Measurements from ENCODE around the gene IGF2BP3.
"Not testable (repeated sequence)": the region's sequence is repeated elsewhere in the genome, so short reads cannot be mapped to it uniquely, and the experiment has no call there.

The IGF2BP3 gene

DNA sequence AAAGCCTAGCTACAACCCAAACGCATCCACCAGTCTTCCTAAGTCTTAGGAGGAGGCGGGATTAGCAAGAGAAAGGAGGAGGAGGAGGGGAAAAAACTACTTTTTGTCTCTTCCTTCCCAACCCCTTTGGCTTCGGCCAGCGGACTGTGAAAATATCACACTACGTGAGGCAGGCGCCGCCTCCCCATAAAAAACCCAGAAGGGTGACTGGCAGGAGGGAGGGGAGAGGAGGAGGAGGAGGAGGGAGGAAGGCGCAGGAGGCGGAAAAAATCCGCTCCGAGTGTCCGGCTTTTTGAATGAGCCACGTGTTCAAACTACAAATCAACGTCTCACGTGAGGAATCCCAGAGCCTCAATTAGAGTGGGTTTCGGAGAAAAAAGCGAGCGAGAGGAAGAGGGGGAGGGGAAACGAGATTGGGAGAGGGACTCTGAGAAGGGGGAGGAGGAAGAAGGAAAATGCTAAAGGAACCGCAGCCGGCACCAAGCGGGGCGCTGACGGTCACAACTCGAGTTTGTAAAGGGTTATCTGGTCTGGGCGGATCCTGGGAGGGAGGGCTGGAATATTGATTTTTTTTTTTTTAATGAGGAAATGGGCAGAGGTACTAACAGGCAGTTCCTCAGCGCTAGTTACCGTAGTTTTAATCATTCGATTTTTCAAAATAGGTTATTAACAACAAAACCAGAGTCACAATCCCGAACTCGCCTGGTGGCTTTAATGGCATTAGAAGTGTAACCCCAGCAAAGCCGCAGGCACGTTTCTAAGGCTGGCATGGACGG lies at the start of gene IGF2BP3:
Gene IGF2BP3, minus strand, starts transcription at position 162 of the 776 bp plus-strand sequence. CDS start 381 bp downstream, outside the sequence.
- no peak for FAIRE-seq

DNA sequence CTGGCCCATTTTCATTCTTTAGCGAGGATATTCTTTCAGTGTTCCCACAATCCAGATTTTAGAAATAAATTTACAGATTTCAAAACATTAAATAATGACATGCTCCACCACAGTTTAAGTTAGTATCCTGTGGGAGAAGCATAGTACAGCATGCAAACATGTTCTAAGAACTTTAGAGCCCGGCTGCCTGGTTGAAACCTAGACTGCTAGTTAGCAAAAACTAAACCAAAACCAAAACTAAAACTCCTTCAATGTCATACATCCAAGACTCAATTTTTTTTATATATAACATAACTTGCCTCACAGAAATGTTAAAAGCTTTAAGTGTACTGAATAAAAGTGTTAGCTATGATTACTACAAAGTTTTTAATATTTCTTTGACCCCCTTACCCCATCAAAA lies 44.5 kb upstream of the IGF2BP3 start:
- no peak for FAIRE-seq

DNA sequence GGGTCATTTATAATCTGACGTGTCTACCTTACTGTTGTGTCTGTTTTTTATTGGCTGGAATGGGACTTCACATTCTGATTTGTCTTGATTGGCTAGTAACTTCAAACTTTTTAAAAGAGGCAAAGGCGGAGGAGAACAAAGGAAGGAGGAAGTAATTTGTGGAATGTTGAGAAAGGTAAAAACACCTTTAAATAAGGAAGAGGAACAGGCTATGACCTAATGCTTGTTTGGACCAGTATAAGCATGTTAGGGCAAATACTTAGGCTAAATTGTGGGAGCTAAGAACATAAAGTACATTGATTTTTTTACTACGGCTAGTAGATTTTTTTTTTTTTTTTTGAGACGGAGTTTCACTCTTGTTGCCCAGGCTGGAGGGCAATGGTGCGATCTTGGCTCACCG lies 43.5 kb upstream of the IGF2BP3 start:
- FAIRE-seq: not testable (repeated sequence)

DNA sequence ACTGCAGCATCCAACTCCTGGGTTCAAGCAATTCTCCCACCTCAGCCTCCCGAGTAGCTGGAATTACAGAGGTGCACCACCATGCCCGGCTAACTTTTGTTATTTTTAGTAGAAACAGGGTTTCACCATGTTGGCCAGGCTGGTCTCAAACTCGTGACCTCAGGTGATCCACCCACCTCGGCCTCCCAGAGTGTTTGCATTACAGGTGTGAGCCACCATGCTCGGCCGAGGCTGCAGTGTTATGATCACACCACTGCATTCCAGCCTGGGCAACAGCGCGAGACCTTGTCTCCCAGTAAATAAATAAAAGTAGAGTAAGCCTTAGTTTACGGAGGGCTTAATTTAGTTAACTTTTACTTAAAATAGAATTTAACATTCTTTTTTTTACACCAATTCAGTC lies 23.7 kb upstream of the IGF2BP3 start:
- no peak for FAIRE-seq

DNA sequence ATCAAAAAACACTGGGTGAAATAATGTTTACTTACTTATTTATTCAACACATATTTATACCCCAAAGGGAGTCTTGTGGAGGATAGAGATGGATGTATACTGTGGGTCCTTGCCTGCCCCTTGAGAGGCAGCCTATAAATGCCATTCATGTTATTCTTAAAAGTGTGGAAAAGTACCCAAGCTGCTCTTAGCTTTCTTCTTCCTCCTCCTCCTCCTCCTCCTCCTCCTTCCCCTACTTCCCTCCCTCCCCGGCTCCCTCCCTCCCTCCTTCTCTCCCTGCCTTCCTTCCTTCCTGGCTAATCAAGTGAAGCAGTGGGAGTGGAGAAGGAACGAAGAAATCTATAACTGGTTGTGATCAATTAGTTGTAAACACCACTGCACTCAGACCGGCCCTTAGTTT lies 21.2 kb upstream of the IGF2BP3 start:
- no peak for FAIRE-seq

DNA sequence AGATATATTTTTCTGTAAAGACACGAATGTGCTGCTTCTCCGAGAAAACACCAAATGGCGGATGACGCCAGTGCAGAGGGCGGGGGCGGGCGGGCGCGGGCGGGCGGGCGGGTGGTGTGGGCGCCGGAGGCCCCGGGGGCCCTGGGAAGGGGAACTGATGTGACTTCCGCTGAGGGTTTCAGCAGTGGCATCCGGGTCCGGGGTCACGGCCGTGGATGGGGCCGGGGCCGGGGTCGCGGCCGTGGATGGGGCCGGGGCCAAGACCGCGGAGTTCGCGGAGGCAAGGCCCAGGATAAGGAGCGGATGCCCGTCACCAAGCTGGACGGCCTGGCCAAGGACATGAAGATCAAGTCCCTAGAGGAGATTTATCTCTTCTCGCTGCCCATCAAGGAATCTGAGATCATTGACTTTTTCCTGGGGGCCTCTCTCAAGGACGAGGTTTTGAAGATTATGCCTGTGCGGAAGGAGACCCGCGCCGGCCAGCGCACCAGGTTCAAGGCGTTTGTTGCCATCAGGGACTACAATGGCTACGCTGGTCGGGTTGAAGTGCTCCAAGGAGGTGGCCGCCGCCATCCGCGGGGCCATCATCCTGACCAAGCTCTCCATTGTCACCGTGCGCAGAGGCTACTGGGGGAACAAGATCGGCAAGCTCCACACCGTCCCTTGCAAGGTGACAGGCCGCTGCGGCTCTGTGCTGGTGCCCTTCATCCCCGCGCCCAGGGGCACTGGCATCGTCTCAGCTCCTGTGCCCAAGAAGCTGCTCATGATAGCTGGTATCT lies 20.3 kb upstream of the IGF2BP3 start:
- no peak for FAIRE-seq

DNA sequence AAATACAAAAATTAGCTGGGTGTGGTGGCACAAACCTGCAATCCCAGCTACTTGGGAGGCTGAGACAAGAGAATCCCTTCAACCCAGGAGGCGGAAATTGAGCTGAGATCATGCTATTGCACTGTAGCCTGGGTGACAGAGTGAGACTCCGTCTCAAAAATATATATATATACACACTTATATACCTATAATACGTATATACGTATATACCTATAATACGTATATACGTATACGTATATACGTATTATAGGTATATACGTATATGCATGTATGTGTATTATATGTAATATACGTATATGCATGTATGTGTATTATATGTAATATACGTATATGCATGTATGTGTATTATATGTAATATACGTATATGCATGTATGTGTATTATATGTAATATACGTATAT lies 18.4 kb upstream of the IGF2BP3 start:
- not testable (repeated sequence) for FAIRE-seq

DNA sequence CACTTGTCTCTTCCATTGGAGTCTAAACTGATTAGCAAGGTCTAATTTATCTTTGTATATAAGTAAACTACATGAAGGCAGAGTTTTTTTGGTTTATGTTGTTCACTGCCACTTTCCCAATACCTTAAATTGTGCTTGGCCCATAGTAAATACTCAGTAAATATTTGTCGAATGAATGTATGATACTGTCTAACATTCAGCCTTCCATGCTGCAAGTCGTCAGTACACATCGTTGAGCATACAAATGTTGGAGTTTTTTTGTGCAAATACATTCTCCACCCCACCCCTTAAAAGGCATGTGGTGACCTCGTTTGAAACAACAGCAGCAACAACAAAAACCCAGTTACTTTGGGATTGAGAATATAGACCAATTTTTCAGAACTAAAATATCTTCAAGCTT lies 17.4 kb upstream of the IGF2BP3 start:
- no peak for FAIRE-seq

DNA sequence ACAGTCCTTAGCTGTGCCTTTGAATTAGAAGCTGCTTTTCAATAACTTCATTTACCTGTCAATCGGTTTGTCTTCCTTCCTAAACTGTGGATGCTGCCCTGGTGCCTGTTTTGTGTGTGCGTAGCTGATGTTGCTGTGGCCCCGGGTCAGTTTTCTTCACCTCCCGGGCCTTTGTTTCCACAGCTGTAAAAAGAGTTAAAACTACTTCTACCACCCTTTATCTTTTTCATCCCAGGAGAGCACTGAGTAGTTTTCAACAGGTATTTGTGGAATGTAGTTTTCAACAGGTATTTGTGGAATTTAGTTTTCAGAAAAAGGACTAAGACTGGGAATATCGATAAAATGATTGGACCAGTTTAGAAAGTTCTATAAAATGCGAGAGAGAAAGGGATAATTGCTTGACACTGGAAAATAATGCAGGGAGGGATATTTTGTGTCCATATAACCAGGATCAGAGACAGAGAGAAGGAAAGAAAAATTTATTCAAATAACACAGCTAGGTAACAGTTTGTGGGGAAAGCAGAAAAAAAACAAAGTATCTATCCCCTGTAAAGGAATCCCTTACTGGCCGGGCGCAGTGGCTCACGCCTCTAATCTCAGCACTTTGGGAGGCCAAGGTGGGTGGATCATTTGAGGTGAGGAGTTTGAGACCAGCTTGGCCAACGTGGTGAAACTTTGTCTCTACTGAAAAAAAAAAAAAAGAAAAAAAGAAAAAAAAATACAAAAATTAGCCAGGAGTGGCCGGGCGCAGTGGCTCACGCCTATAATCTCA lies 15.9 kb upstream of the IGF2BP3 start:
- no peak for FAIRE-seq

DNA sequence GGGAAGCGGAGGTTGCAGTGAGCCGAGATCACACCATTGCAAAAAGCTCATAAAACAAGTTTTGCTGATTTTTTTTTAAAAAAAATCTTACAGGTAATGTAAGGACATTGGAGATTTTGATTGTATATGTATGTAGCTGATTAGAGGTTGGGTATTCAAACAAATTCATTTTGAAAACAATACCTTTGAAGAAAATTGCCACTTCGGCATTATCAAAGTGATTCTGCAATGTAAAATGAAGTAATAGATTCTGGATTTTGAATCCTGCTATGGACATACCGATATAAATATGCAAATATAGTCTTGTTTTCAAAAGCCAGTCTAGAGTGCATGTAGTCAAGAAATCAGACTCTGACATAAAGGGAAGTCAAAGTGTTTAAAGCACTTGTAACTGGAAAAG lies 12.4 kb upstream of the IGF2BP3 start:
- FAIRE-seq: no peak

DNA sequence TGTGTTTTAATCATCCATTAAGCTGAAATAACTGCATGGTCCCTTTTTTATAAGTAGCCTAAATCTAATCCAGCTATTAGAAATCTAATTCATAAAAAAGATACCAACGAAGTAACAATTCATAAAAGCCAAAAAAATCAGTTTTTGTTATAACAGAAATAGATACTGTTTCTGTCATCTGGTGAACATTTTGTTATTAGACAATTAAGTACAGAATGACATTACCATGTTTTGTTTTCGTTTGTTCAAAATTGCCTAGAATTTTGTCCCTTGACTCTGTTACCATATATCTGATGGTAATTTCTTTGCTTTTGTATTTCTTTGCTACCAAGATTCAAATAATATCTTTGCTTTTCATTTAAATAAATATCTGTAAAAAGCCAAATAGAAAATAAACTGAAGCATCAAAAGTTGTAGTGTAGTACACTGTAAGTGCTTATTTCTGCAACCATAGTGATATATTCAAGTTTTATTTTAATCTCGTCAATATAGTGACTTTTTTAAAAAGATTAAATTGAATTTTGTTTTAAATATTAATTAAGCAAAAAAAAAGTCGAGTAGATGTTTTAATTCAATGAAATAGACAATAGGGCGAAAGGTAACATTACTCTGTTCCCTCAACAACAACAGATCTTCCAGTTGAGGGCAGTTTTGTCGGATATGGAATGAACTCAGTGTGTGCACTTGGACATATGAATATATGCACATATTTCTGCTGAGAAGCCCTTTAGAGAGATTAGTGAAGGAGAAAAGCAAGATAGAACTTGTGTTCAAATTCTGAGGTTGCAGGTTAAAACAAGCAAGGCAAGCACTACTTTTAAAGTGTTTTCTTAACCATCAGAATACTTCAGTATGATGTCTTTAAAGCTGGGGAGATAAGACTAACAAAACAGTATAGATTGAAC lies 7.9 kb upstream of the IGF2BP3 start:
- peak; percentile 60 for FAIRE-seq

DNA sequence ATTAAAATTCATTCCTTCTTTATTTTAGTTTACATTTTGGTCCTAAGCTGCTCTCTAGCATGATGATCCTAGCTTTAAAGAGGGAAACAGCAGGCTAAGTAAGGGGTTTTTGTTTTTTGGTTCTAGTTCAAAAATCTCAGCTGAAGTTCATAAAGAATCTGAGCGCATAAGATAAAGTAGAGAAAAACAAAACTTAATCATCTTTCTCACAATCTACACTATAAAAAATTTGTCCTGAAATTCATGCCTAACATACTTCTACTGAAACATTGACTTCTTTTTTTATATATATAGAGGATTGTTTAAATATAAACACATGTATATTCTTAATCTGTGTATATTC lies 6.8 kb upstream of the IGF2BP3 start:
- FAIRE-seq: no peak

DNA sequence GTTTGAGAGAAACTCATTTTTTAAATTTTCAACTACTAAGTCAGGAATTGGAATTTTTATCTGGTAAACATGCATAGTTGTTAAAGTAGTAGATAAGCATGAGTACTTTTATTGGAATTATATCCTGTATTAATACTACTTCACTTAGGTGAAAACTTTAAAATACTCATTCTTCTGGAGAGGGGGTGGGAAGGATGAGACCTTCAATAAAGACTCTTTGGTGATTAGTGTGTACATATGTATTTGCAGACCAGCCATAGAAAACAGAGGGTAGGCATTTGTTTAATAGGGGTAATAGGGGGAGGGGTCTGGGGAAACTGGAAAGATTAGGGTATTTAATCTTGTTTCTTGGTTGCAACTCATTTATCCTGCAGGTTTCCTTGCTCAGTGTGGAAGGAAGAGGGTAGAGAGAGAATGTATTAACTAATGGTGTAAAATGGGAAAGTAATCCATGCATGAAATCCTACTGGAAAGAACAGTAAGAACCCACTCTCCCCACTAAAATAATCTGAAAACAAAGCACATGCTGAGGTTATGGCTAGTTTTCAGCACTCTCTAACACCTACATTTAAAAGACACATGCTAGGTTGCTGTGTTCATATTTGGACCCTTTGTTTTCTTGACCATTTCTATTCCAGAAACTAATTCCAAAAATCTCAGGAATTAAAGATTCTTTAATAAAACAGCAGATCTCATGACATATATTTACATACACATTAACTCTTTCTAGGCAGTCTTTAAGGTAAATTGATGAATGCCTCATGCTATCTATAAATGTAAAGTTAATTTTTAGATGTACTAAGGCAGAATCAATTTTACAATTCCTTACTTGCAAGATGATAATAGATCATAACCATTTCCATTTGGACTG lies 6.2 kb upstream of the IGF2BP3 start:
- FAIRE-seq: no peak

DNA sequence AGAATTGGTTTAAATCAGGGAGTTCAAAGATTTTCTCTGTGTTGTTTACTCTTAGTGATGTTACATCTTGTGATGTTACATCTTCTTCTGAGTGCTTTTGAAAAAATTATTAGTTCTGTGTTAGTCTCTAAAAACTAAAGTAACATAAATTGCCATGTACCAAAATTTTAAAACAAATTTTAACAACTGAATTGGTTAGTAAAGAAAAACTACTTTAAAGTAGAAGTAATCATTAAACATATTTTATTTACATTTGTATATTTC lies 5.2 kb upstream of the IGF2BP3 start:
- peak; percentile 24 for FAIRE-seq

DNA sequence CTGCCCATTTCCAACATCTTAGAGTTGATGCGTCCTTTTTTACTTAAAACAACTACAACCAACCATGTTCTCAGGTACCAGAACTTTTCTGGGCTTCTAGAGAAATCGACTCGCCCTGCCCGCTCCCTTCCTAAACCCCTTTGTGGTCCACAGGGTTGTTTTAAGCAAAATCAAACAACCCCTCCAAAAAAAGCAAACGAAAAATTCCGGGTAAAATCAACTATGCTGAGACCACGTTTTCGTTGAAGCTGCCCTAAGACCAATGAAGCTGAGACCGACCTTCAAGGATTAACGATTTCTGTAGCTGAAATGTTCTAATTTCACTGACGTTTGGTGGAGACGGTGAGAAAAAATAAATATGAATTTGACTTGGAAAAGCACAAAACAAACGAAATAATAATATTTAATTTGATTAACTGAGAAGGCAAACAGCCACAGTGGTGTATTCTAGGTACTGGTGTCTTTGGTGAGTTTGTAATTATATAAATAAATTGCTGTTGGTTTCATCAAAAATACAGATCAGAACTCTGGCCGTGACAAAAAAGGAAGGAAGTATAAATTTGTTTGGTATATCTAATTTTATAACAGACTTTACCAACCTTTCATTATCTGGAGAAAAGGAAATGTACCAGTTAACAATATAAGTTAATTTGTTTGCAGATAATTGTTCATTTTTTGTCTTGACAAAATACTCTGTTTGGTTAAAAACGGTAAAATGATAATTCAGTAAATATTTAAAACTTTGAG lies 4.7 kb upstream of the IGF2BP3 start:
- FAIRE-seq: no peak

DNA sequence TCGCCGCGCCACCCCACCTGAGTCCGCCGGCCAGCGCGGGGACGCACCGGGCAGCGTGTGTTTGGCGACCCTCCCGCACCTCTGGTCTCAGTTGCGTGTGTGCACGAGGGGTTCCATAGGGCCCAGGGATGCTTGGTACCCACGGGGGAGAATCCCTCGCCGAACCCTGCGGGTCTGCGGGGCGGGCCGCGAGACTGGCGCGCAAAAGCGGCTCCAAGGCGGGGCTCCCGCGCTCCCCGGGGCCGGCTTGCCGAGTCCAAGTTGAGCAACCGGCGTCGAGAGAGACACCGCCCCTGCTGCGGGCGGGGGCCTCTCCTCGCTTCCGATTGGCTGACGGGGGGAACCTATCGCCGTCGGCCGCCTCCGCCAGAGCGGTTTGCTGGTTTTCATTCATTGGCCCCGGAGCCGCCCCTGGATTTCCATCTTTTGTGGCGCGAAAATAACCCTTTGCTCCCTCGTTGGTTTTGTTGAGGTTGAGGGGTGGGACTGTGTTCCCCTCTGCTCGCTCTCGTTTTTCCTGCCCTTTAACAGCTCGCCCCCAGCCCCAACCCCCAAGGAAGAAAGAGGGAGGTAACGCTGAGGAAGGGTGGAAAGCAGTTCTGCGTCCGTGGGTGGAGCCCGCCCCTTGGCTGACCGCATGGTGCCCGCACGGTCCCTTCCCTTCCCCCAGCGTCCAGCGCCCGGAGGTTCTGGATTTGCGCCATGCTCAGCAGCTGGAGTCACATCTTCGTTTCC lies 4.0 kb upstream of the IGF2BP3 start:
- no peak for FAIRE-seq

DNA sequence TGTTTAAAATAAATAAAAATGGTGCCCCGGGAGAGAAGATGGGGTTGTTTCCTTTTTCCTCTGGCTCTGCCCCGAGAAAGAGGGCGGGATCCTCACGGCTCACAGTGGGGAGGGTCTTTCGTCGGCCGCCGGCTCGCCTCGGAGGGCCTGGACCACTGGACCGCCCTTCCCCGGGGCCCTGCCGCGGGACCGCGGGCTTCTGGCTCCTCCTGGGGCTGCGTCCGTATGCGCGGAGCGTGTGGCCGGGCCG lies 3.5 kb upstream of the IGF2BP3 start:
- no peak for FAIRE-seq

DNA sequence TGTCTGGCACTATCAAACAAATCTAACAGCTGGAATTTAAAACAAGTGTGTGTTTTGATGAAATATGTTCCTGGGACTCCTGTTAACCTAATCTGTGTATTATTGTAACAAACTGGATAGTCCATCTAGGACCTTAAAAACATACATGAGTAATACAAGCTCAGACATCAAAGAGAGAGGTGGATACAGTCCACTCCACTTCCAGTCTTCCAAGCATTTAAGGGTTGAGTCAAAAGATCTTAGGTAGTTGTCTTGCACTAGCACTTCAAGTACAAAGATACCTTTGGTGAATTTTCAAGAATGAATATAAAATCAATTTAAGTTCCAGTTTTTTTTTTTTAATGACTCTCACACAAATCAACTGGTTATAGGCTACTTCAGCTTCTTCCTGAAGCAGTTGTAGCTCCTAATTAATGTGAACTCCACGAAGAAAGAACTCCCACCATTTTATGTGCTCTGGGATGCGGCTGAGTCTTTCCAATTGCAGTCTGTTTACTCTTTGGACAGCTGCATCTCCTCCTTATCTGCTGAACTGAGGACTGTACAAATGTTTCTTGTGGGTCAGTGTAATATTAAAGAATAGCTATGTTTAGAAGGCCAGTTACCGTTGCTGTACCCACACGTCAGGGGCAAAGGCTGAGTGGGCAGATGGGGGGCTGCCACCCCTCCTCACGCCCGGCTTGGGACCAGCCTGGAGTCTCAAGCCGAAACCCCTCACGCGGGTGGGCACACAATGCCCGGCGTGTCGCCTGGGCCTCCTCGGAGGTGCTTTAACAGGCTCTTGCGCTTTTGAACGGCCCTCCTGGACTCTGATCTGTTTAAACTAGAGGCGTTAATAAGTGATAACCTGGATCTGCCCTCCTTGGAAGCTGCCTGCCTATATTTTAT lies 2.9 kb upstream of the IGF2BP3 start:
- FAIRE-seq: no peak

DNA sequence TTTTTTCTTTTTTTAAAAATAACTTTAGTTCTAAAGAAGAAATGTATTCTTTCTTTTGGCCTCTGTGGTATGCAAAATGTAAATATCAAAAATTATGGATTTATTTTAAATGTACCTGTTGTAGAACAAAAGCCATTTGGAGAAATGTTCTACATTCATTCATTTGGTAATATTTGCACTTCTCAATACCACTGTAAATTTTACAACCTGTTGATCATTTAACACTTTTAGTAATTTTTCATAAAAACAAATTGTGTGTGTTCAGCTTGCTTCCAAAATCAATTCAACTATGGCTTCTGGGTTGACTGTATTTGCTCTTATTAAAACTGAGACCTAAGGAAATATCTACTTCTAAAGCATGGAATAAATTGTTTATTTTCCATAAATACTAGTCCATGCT lies 2.3 kb upstream of the IGF2BP3 start:
- FAIRE-seq: no peak

DNA sequence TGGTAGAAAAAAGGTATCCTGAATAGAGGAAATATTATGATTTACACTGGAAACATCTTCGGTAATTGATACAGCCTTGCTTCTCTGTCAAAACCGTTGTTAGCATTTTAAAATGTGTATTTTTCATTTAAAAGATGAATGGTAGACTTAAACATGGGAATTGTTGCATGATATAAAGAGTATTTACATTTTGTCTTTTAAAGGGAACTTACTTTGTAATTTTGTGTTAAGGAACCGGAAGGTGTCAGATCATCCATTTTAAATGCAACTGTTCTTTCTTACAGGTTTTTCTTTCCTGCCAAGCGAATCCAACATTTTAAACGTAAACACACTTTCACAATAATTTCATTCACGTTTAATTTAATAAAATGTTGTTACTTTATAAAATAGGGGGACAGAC lies 1.8 kb upstream of the IGF2BP3 start:
- FAIRE-seq: no peak

Measured in islet of Langerhans (tissue), 1 donor.